Fibroblast of mammary gland (primary cell): ENCODE results near the gene FAM216A.

ENCODE experiments used
- DNase-seq: peaks from one replicate; pipeline ENCODE4 v3.0.0-alpha.2; 2010; ENCODE audit warnings: low read depth
- H3K4me3 ChIP-seq: 2 replicates; pipeline ENCODE4 v1.5.1; 2011; ENCODE audit warnings: low read depth, mild to moderate bottlenecking, low read length, moderate library complexity; ENCODE audit not compliant: control insufficient read depth
- CTCF ChIP-seq: conservative IDR thresholded peaks from 2 replicates; pipeline ENCODE4 v1.5.1; 2011; ENCODE audit warnings: low read depth, low read length, inconsistent platforms; ENCODE audit not compliant: control insufficient read depth, insufficient read depth

Gene FAM216A

DNA sequence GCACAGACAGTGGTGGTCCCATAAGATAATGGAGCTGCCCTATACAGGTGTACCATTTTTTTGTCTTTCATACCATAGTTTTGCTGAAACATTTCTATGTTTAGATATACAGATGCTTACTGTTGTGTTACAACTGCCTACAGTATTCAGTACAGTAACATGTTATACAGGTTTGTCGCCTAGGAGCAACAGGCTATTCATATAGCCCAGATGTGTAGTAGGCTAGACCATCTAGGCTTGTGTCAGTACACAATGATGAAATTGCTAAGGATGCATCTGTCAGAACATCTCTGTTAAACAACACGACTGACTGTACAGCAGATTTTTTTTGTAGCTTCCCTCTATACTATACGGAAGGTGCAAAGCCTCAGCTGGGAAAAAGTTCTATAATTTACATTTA, 64.0 kb downstream of the FAM216A start:
- no peak overlapping the region for H3K4me3 ChIP-seq
- DNase-seq, result no peak
- no peak for TF ChIP-seq CTCF

- TF ChIP-seq CTCF, result no peak
- DNase-seq, result peak; percentile 45
These were observed 65.0 kb downstream of the FAM216A start for GRCh38 chr12:110533607-110534006.

GRCh38 chr12:110534811-110535210, 66.2 kb downstream of the FAM216A start:
- DNase-seq, result no peak
- no peak overlapping the region for H3K4me3 ChIP-seq
- TF ChIP-seq CTCF, result no peak

More at GRCh38 chr12:110533607-110534006, 65.0 kb downstream of the FAM216A start:
- no peak overlapping the region for H3K4me3 ChIP-seq

GRCh38 chr12:110536834-110537604, 68.4 kb downstream of the FAM216A start:
- TF ChIP-seq CTCF, result no peak
- no peak overlapping the region for H3K4me3 ChIP-seq
- DNase-seq, result no peak

DNA sequence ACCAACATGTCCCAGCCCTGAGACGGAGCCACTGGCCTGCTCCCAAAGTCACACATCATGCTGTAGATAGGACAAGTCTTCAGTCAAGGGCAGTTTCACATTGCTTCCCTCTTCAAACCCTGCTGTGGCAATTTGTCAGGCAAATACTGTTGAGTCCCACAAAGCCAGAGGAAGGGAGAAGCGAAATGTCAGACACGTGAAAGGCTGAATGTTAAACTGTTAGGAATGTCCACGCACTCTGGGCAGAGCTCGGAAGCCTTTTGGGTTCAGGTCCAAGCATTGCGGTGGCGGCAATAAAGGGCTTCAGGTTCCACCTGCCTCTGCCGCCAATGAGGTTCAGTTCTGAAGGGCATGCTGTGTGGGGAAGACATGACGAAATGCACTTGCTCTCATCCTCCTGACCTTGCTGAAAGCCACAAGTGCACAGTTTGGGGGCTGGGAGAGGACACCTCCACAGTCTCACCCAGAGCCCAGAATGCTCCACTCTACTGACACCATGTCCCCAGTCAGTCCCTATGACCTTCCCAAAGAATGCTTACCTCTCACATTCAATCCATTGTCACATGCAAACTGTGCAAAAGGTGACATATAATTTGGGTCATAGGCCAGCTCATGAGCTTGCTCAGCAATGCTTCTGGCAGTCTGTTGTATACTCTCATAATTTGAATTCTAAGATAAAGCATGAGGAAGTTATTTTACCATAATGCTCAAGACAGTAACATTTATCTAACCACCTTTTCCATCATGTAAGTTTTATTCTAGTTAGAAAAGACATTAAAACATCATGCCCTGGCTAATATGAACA, 69.2 kb downstream of the FAM216A start:
- H3K4me3 ChIP-seq, result no peak overlapping the region
- DNase-seq, result peak; percentile 44
- no peak for TF ChIP-seq CTCF

DNA sequence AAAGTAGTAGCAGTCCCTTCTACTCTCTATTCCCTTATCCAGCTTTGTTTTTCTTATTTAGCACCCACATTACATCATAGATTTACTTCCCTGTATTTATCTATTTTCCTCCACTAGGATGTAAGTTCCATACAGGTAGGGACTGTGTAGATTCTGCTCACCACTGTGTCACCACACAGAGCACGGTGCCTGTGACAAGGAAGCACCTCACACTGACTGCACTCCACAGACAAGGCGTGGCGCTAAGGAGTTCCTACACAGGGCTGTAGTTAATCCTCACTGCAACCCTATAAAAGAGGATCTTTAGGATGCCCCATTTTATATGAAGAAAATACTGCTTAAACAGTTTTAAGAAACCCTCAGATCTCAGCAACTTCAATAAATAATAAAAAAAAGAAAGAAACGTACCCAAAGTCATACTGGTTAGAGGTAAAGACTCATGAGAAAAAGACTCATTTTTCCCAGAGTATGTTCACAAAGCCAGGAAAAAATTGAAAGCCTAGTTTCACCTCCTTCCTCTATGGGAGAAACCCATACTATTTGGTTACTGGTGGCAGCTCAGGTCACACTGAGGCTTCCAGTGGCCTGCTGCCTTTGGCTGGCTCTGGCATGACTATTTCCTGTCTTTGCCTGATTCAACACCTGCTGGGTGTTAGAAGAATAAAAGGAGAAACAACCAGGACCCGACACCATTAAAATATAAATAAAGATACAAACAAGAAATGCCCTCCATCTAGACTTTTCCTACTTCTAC, 70.4 kb downstream of the FAM216A start:
- DNase-seq, result no peak
- H3K4me3 ChIP-seq, result no peak overlapping the region
- no peak for TF ChIP-seq CTCF
